Endothelial cell of umbilical vein (primary cell): ENCODE results near the gene PHF23. TPM values are rescaled to one million over a fixed set of nuclear protein-coding genes. Genes with fewer than 3 reads are reported as not detected.

Experiments used
- BruUV-seq: library from RNA; stranded (reverse); fragments of 400-500 nt; replicated peaks from 2 replicates; lab custom pipeline; 2021; lab: Mats Ljungman, UMichigan
- CTCF ChIA-PET: fragments of 300-600, 350-600 bp; sonication (Branson Sonifier 250); formaldehyde crosslinking; loops from one replicate; lab custom pipeline; 2021; ENCODE audit warnings: antibody characterized with exemption, inconsistent platforms; lab: Charles Lee
- POLR2A ChIA-PET: fragments of 300-600, 350-600 bp; sonication (Branson Sonifier 250); formaldehyde crosslinking; loops from one replicate; lab custom pipeline; 2021; ENCODE audit warnings: antibody characterized with exemption, inconsistent platforms; lab: Charles Lee
- DNase-seq: peaks from one replicate; pipeline ENCODE4 v3.0.0-alpha.2; 2011; ENCODE audit warnings: low read depth, low spot score
- FAIRE-seq: peaks from 2 replicates; lab custom pipeline; 2011; peaks lifted over from hg19 to GRCh38; lab: Jason Lieb, UNC
- H2AFZ ChIP-seq: 2 replicates; pipeline ENCODE4 v1.6.0; 2012; ENCODE audit warnings: low read depth, low read length, control low read depth, inconsistent platforms
- H3K27ac ChIP-seq: 2 replicates; pipeline ENCODE4 v1.5.1; 2011; ENCODE audit warnings: low read depth, mild to moderate bottlenecking, control low read depth, low read length, moderate library complexity; ENCODE audit not compliant: insufficient read depth
- H3K27me3 ChIP-seq, 2 experiments: 2 replicates each; pipeline versions ENCODE4 v1.6.0 to v1.6.1; 2011; ENCODE audit warnings: low read length in 2 of 2, mixed read lengths in 1 of 2; ENCODE audit not compliant: control insufficient read depth in 2 of 2, insufficient read depth in 2 of 2
- H3K36me3 ChIP-seq, 2 experiments: 2 replicates in 1 of 2; 3 replicates in 1 of 2; pipeline ENCODE4 v1.5.1; 2011; ENCODE audit warnings: low read length in 2 of 2, mild to moderate bottlenecking in 1 of 2, moderate library complexity in 1 of 2; ENCODE audit not compliant: control insufficient read depth in 2 of 2, insufficient read depth in 2 of 2; ENCODE audit errors: extremely low read depth in 1 of 2
- H3K4me1 ChIP-seq: 3 replicates; pipeline ENCODE4 v1.5.1; 2011; ENCODE audit warnings: mild to moderate bottlenecking, low read length; ENCODE audit not compliant: control insufficient read depth, insufficient read depth; ENCODE audit errors: extremely low read depth
- H3K4me2 ChIP-seq: 2 replicates; pipeline ENCODE4 v1.6.1; 2011; ENCODE audit warnings: low read length, control low read depth, mixed read lengths; ENCODE audit not compliant: insufficient read depth
- H3K4me3 ChIP-seq, 3 experiments: fragments of 200-600 bp in 1 of 3; sonication (generic), shearing (Covaris generic) in 1 of 3; replicated peaks in 1 of 3; 2 replicates each; pipeline ENCODE4 v1.5.1; 2011 to 2016; ENCODE audit warnings: control low read depth in 3 of 3, low read length in 3 of 3, mild to moderate bottlenecking in 2 of 3, inconsistent platforms in 1 of 3, low read depth in 1 of 3, moderate library complexity in 1 of 3; ENCODE audit not compliant: insufficient read depth in 1 of 3
- H3K79me2 ChIP-seq: 2 replicates; pipeline ENCODE4 v1.6.0; 2012; ENCODE audit warnings: low read length, inconsistent platforms; ENCODE audit not compliant: control insufficient read depth, insufficient read depth
- H3K9ac ChIP-seq: replicated peaks from 2 replicates; pipeline ENCODE3; 2011; ENCODE audit warnings: low read length, control low read depth; ENCODE audit not compliant: insufficient read depth; ENCODE audit errors: extremely low read depth
- H3K9me1 ChIP-seq: replicated peaks from 3 replicates; pipeline ENCODE4 v1.6.0; 2011; ENCODE audit warnings: mild to moderate bottlenecking, low read length; ENCODE audit not compliant: control insufficient read depth, insufficient read depth; ENCODE audit errors: extremely low read depth
- H3K9me3 ChIP-seq: replicated peaks from 2 replicates; pipeline ENCODE4 v1.5.1; 2012; ENCODE audit warnings: low read length, inconsistent platforms; ENCODE audit not compliant: control insufficient read depth, insufficient read depth
- H4K20me1 ChIP-seq: replicated peaks from 2 replicates; pipeline ENCODE3; 2011; ENCODE audit warnings: mild to moderate bottlenecking, low read length; ENCODE audit not compliant: control insufficient read depth, insufficient read depth; ENCODE audit errors: extremely low read depth
- EZH2 ChIP-seq: IDR thresholded peaks from 2 replicates; pipeline ENCODE4 v1.6.1; 2012; ENCODE audit warnings: borderline replicate concordance, low read depth, mild to moderate bottlenecking, moderate library complexity, low read length, inconsistent platforms; ENCODE audit not compliant: severe bottlenecking
- FOS ChIP-seq: IDR thresholded peaks from 2 replicates; pipeline ENCODE4 v1.6.1; 2011; ENCODE audit warnings: mild to moderate bottlenecking, low read length, moderate library complexity, borderline replicate concordance; ENCODE audit not compliant: insufficient read depth
- GATA2 ChIP-seq: IDR thresholded peaks from 2 replicates; pipeline ENCODE4 v1.7.0; 2011; ENCODE audit warnings: low read depth, mild to moderate bottlenecking, moderate library complexity, mixed read lengths, low read length; ENCODE audit not compliant: insufficient read length, insufficient read depth
- JUN ChIP-seq: IDR thresholded peaks from 2 replicates; pipeline ENCODE4 v1.6.1; 2011; ENCODE audit warnings: borderline replicate concordance, low read depth; ENCODE audit not compliant: insufficient read length, insufficient read depth
- MYC ChIP-seq: IDR thresholded peaks from one replicate; pipeline ENCODE4 v1.6.1; 2011; ENCODE audit warnings: mild to moderate bottlenecking, low read depth, low read length
- POLR2A ChIP-seq: IDR thresholded peaks from 2 replicates; pipeline ENCODE4 v1.6.1; 2012; ENCODE audit warnings: low read depth, mild to moderate bottlenecking, control low read depth, low read length
- POLR2AphosphoS5 ChIP-seq: IDR thresholded peaks from 2 replicates; pipeline ENCODE4 v1.6.1; 2012; ENCODE audit warnings: low read depth, mild to moderate bottlenecking, control low read depth, low read length, moderate library complexity; ENCODE audit not compliant: insufficient read depth
- dilution Hi-C: fragments of 300-500 bp; cut with MboI; formaldehyde crosslinking; loops from one replicate; pipeline ENCODE4 v1.15.0; 2019; ENCODE audit warnings: low sequenced_read_pairs; ENCODE audit not compliant: extremely low pct_ligation_motif_present
- intact Hi-C: fragments of 100-400 bp; cut with micrococcal nuclease; formaldehyde crosslinking; loops from one replicate; pipeline ENCODE4 v1.10.0; 2022
- polyA plus RNA-seq, 4 experiments: library from polyadenylated mRNA; depleted of rRNA in 3 of 4; stranded (reverse) in 3 of 4; unstranded in 1 of 4; fragments of >200 nt; gene quantifications; 2 replicates each; pipeline versions ENCODE4 v1.2.1 to v1.2.3, GENCODE V29; 2011 to 2012; ENCODE audit warnings: missing spikeins in 1 of 4
- total RNA-seq: library from RNA; stranded (reverse); gene quantifications from 2 replicates; pipeline ENCODE4 v1.2.3, GENCODE V29; 2021
- TF ChIP-seq, protein P1 (sequence below): IDR thresholded peaks from 2 replicates; pipeline ENCODE4 v1.6.1; 2011; ENCODE audit not compliant: insufficient read depth, insufficient read length
- TF ChIP-seq, protein P2 (sequence below), 2 donors: IDR thresholded peaks; 1 replicate in 1 of 2; 2 replicates in 1 of 2; pipeline ENCODE4 v1.5.1; 2011; ENCODE audit warnings: low read length in 2 of 2, mild to moderate bottlenecking in 2 of 2, moderate library complexity in 2 of 2, control low read depth in 1 of 2, inconsistent platforms in 1 of 2, low read depth in 1 of 2; ENCODE audit not compliant: insufficient read depth in 1 of 2; ENCODE audit errors: extremely low read depth in 1 of 2

PHF23 gene
- total and polyA plus RNA-seq, 2 donors (not counting 3 experiments of a cell fraction or from before 2014, with no cell fraction given), result 35.6 to 54.7 TPM

GRCh38 chr17:7261379-7262191, 22.3 kb upstream of the PHF23 start:
- BruUV-seq, result no TSS peak
- ChIA-PET POLR2A (no interaction called here), CTCF (interaction anchor here (1.1 kb wide), 1 partner anchor 36 kb away, joined by 3 read pairs; no protein-coding TSS in a partner anchor)
- intact Hi-C loops (loop anchor here (1.0 to 2.0 kb wide), 2 partner anchors 9 to 41 kb away; partner anchors contain the start of gene ELP5), dilution Hi-C loops (no loop called here)
- FAIRE-seq, result no peak
- H3K27me3 ChIP-seq, result no peaks in the 10 kb centered on the region
- H2AFZ ChIP-seq, result peak overlapping the region; percentile 52
- H3K4me3 ChIP-seq, result peak overlapping the region; percentile 19 to 35 (median 22)
- no peaks in the 10 kb centered on the region for H3K9me1 ChIP-seq
- H4K20me1 ChIP-seq, result no peaks in the 10 kb centered on the region
- no peaks in the 10 kb centered on the region for H3K79me2 ChIP-seq
- peaks cover under 1 to 12% of the 10 kb centered on the region in 2 experiments for H3K36me3 ChIP-seq
- peak overlapping the region; percentile 31 for H3K4me2 ChIP-seq
- no peak for TF ChIP-seq POLR2A
- TF ChIP-seq POLR2AphosphoS5, result no peak
- no peak for TF ChIP-seq JUN
- TF ChIP-seq FOS, result no peak
- no peak for TF ChIP-seq GATA2
- TF ChIP-seq, protein P1, sequence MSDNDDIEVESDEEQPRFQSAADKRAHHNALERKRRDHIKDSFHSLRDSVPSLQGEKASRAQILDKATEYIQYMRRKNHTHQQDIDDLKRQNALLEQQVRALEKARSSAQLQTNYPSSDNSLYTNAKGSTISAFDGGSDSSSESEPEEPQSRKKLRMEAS, result no peak
- TF ChIP-seq, protein P2, sequence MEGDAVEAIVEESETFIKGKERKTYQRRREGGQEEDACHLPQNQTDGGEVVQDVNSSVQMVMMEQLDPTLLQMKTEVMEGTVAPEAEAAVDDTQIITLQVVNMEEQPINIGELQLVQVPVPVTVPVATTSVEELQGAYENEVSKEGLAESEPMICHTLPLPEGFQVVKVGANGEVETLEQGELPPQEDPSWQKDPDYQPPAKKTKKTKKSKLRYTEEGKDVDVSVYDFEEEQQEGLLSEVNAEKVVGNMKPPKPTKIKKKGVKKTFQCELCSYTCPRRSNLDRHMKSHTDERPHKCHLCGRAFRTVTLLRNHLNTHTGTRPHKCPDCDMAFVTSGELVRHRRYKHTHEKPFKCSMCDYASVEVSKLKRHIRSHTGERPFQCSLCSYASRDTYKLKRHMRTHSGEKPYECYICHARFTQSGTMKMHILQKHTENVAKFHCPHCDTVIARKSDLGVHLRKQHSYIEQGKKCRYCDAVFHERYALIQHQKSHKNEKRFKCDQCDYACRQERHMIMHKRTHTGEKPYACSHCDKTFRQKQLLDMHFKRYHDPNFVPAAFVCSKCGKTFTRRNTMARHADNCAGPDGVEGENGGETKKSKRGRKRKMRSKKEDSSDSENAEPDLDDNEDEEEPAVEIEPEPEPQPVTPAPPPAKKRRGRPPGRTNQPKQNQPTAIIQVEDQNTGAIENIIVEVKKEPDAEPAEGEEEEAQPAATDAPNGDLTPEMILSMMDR (IDR thresholded peaks at IDR 0.05; ENCODE audit: extremely low read depth in 1 of 2, insufficient read depth in 1 of 2, low read depth in 1 of 2, low read length in 2 of 2), result no peak
- TF ChIP-seq EZH2, result no peak
- no peak for TF ChIP-seq MYC
- H3K9ac ChIP-seq, result peak overlapping the region; percentile 29
- peaks cover 26% of the 10 kb centered on the region for H3K4me1 ChIP-seq
- DNase-seq, result no peak
- H3K9me3 ChIP-seq, result no peaks in the 10 kb centered on the region
- H3K27ac ChIP-seq, result no peak overlapping the region
